Measurements from ENCODE around the gene PANK1. TPM values are rescaled to one million over a fixed set of nuclear protein-coding genes. Genes with fewer than 3 reads are reported as not detected.

Gene PANK1
- total and polyA plus RNA-seq, 2 donors (not counting 3 experiments of a cell fraction or from before 2014, with no cell fraction given) = 2.0 to 6.3 TPM

DNA sequence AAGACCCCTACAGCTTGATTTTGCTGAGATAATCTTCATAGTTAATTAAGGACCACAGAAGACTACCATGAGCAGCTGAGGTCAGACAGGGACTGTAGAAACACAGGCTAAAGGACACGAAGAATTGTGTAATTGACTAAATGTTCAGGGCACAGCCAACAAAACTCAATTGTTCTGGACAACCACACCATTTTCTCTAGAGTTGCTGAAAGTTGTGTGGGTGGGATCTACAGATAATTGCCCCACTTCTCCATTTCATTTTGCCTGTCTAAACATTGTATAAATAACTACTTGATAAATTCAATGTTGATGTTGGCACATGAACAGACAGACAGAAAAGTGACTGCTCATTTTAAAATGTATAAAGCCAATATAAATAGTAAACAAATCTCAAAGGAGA is 70.7 kb downstream of the PANK1 start:
- POLR2A ChIA-PET = no interaction called here

More for the DNA sequence above, 70.7 kb downstream of the PANK1 start:
- CTCF ChIA-PET = interaction anchor here (0.8 kb wide), 1 partner anchor 10 kb away, joined by 3 read pairs; no protein-coding TSS in a partner anchor
- no peak overlapping the region for H3K9ac ChIP-seq (replicated peaks; ENCODE audit: extremely low read depth, insufficient read depth, low read length)
- no peaks in the 10 kb centered on the region for H4K20me1 ChIP-seq (replicated peaks; ENCODE audit: control insufficient read depth, extremely low read depth, insufficient read depth, low read length)
- H3K4me2 ChIP-seq (ENCODE audit: insufficient read depth, low read length) = no peak overlapping the region
- no peaks in the 10 kb centered on the region for H3K27me3 ChIP-seq (ENCODE audit: control insufficient read depth in 2 of 2, insufficient read depth in 2 of 2, low read length in 2 of 2)
- H3K4me3 ChIP-seq (replicated peaks in 1 of 3; ENCODE audit: insufficient read depth in 1 of 3, low read depth in 1 of 3, low read length in 3 of 3) = no peak overlapping the region
- H3K4me1 ChIP-seq (ENCODE audit: control insufficient read depth, extremely low read depth, insufficient read depth, low read length) = no peaks in the 10 kb centered on the region
- H3K27ac ChIP-seq (ENCODE audit: insufficient read depth, low read depth, low read length) = no peak overlapping the region
- H3K9me1 ChIP-seq (replicated peaks; ENCODE audit: control insufficient read depth, extremely low read depth, insufficient read depth, low read length) = no peaks in the 10 kb centered on the region
- intact Hi-C loops (cut with micrococcal nuclease) = no loop called here
- H3K36me3 ChIP-seq (ENCODE audit: control insufficient read depth in 2 of 2, extremely low read depth in 1 of 2, insufficient read depth in 2 of 2, low read length in 2 of 2) = no peaks in the 10 kb centered on the region
- DNase-seq (ENCODE audit: low read depth, low spot score) = no peak
- no peak overlapping the region for H2AFZ ChIP-seq (ENCODE audit: low read depth, low read length)
- no TSS peak for BruUV-seq (replicated peaks)
- dilution Hi-C loops (cut with MboI; ENCODE audit: extremely low pct_ligation_motif_present, low sequenced_read_pairs) = no loop called here
- H3K9me3 ChIP-seq (replicated peaks; ENCODE audit: control insufficient read depth, insufficient read depth, low read length) = no peaks in the 10 kb centered on the region
- no peaks in the 10 kb centered on the region for H3K79me2 ChIP-seq (ENCODE audit: control insufficient read depth, insufficient read depth, low read length)
- TF ChIP-seq, protein P1, sequence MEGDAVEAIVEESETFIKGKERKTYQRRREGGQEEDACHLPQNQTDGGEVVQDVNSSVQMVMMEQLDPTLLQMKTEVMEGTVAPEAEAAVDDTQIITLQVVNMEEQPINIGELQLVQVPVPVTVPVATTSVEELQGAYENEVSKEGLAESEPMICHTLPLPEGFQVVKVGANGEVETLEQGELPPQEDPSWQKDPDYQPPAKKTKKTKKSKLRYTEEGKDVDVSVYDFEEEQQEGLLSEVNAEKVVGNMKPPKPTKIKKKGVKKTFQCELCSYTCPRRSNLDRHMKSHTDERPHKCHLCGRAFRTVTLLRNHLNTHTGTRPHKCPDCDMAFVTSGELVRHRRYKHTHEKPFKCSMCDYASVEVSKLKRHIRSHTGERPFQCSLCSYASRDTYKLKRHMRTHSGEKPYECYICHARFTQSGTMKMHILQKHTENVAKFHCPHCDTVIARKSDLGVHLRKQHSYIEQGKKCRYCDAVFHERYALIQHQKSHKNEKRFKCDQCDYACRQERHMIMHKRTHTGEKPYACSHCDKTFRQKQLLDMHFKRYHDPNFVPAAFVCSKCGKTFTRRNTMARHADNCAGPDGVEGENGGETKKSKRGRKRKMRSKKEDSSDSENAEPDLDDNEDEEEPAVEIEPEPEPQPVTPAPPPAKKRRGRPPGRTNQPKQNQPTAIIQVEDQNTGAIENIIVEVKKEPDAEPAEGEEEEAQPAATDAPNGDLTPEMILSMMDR (IDR thresholded peaks at IDR 0.05; ENCODE audit: extremely low read depth in 1 of 2, insufficient read depth in 1 of 2, low read depth in 1 of 2, low read length in 2 of 2) = no peak
- TF ChIP-seq JUN (IDR thresholded peaks at IDR 0.05; ENCODE audit: borderline replicate concordance, insufficient read depth, insufficient read length, low read depth) (no peak), POLR2A (IDR thresholded peaks at IDR 0.05; ENCODE audit: low read depth, low read length) (no peak), POLR2AphosphoS5 (IDR thresholded peaks at IDR 0.05; ENCODE audit: insufficient read depth, low read depth, low read length) (no peak), EZH2 (IDR thresholded peaks at IDR 0.05; ENCODE audit: borderline replicate concordance, low read depth, low read length, severe bottlenecking) (no peak), GATA2 (IDR thresholded peaks at IDR 0.05; ENCODE audit: insufficient read depth, insufficient read length, low read depth, low read length) (no peak), MYC (IDR thresholded peaks at IDR 0.05; ENCODE audit: low read depth, low read length) (no peak), FOS (IDR thresholded peaks at IDR 0.05; ENCODE audit: borderline replicate concordance, insufficient read depth, low read length) (no peak)
- TF ChIP-seq, protein P2, sequence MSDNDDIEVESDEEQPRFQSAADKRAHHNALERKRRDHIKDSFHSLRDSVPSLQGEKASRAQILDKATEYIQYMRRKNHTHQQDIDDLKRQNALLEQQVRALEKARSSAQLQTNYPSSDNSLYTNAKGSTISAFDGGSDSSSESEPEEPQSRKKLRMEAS (IDR thresholded peaks at IDR 0.05; ENCODE audit: insufficient read depth, insufficient read length) = no peak
- FAIRE-seq = no peak

Data from endothelial cell of umbilical vein (primary cell).